GM12878 (cell line): ENCODE data around the gene SMC5. TPM values are rescaled to one million over a fixed set of nuclear protein-coding genes. Genes with fewer than 3 reads are reported as not detected.
"Not testable (repeated sequence)": the region's sequence is repeated elsewhere in the genome, so short reads cannot be mapped to it uniquely, and the experiment has no call there.

ENCODE experiments used
- ATAC-seq: fragments of 200-7000 bp; cut with Tn5 transposase; 3 replicates; pipeline ENCODE4 v1.9.1; 2020; ENCODE audit warnings: mild to moderate bottlenecking, moderate library complexity
- BruUV-seq: library from RNA; stranded (reverse); fragments of 400-500 nt; replicated peaks from 2 replicates; lab custom pipeline; 2021; lab: Mats Ljungman, UMichigan
- CTCF ChIA-PET: fragments of 300-600 bp; sonication (Branson Sonifier 250); formaldehyde crosslinking; extraction: SDS; loops from one replicate; lab custom pipeline; 2021; ENCODE audit warnings: inconsistent platforms; lab: Yijun Ruan, JAX
- POLR2A ChIA-PET: fragments of 350-600 bp; formaldehyde crosslinking; extraction: SDS; loops from one replicate; lab custom pipeline; 2021; ENCODE audit warnings: inconsistent platforms; lab: Charles Lee
- RAD21 ChIA-PET: fragments of 300-600 bp; sonication (Branson Sonifier 250); formaldehyde crosslinking; loops from one replicate; lab custom pipeline; 2023; ENCODE audit warnings: antibody characterized with exemption; ENCODE audit not compliant: unreplicated experiment; lab: Charles Lee
- SMC1A ChIA-PET: fragments of 300-600 bp; sonication (Branson Sonifier 250); formaldehyde crosslinking; loops from one replicate; lab custom pipeline; 2023; ENCODE audit not compliant: unreplicated experiment, uncharacterized antibody; lab: Charles Lee
- DNase-seq: peaks from one replicate; pipeline ENCODE4 v3.0.0-alpha.2; 2011; ENCODE audit warnings: low read depth, low spot score
- FAIRE-seq: peaks from 3 replicates; lab custom pipeline; 2011; peaks lifted over from hg19 to GRCh38; lab: Jason Lieb, UNC
- H2AFZ ChIP-seq: 2 replicates; pipeline ENCODE4 v1.6.0; 2011; ENCODE audit warnings: low read depth, low read length, control low read depth; ENCODE audit not compliant: control insufficient read depth
- H3K27ac ChIP-seq: 2 replicates; pipeline ENCODE4 v1.5.1; 2011; ENCODE audit warnings: control low read depth; ENCODE audit not compliant: control insufficient read depth, insufficient read depth
- H3K27me3 ChIP-seq, 2 experiments: replicated peaks in 1 of 2; 2 replicates each; pipeline versions ENCODE4 v1.6.0 to v1.6.1; 2011; ENCODE audit warnings: low read length in 1 of 2; ENCODE audit not compliant: control insufficient read depth in 2 of 2, insufficient read depth in 2 of 2
- H3K36me3 ChIP-seq, 2 experiments: 2 replicates each; pipeline ENCODE4 v1.5.1; 2011; ENCODE audit warnings: low read length in 1 of 2; ENCODE audit not compliant: control insufficient read depth in 2 of 2, insufficient read depth in 2 of 2
- H3K4me1 ChIP-seq: 2 replicates; pipeline ENCODE4 v1.6.1; 2011; ENCODE audit warnings: mild to moderate bottlenecking, low read length, moderate library complexity, mixed read lengths; ENCODE audit not compliant: control insufficient read depth, insufficient read depth
- H3K4me2 ChIP-seq: 2 replicates; pipeline ENCODE4 v1.6.0; 2011; ENCODE audit warnings: control low read depth; ENCODE audit not compliant: control insufficient read depth, insufficient read depth
- H3K4me3 ChIP-seq: fragments of 200-600 bp; sonication (generic); 2 replicates; pipeline ENCODE4 v1.5.1; 2016
- H3K79me2 ChIP-seq: 2 replicates; pipeline ENCODE4 v1.6.0; 2011; ENCODE audit warnings: low read length; ENCODE audit not compliant: control insufficient read depth, insufficient read depth
- H3K9ac ChIP-seq: 2 replicates; pipeline ENCODE4 v1.8.0; 2011; ENCODE audit warnings: low read length, control low read depth, mixed read lengths; ENCODE audit not compliant: control insufficient read depth, insufficient read depth
- H3K9me3 ChIP-seq: replicated peaks from 3 replicates; pipeline ENCODE4 v1.5.1; 2011; ENCODE audit warnings: mild to moderate bottlenecking, low read length; ENCODE audit not compliant: control insufficient read depth, insufficient read depth
- H4K20me1 ChIP-seq: 2 replicates; pipeline ENCODE4 v1.6.0; 2011; ENCODE audit not compliant: control insufficient read depth, insufficient read depth
- CUX1 ChIP-seq: IDR thresholded peaks from 2 replicates; pipeline ENCODE4 v1.6.1; 2012; ENCODE audit warnings: improper control_type of control experiment, low read depth, low read length; ENCODE audit not compliant: insufficient replicate concordance
- ELK1 ChIP-seq: IDR thresholded peaks from 2 replicates; pipeline ENCODE4 v1.6.1; 2012; ENCODE audit warnings: low read depth, low read length, improper control_type of control experiment
- IRF4 ChIP-seq: IDR thresholded peaks from 2 replicates; pipeline ENCODE4 v1.6.1; 2011; ENCODE audit warnings: low read depth, low read length
- MEF2A ChIP-seq: IDR thresholded peaks from 2 replicates; pipeline ENCODE4 v1.6.1; 2011; ENCODE audit warnings: low read depth, mild to moderate bottlenecking, low read length, moderate library complexity; ENCODE audit not compliant: insufficient read depth
- TAF1 ChIP-seq: IDR thresholded peaks from 2 replicates; pipeline ENCODE4 v1.6.1; 2011; ENCODE audit warnings: mild to moderate bottlenecking, low read depth, low read length, borderline replicate concordance
- WGBS: methylation state at CpG from one replicate; pipeline ENCODE4 v1.1.6; 2016; ENCODE audit warnings: low lambda C conversion rate; ENCODE audit not compliant: insufficient replicate concordance, insufficient coverage; ENCODE audit errors: missing lambda C conversion rate; 5-methylcytosine and 5-hydroxymethylcytosine counted together
- in situ Hi-C: fragments of 300-500 bp; cut with MboI; formaldehyde crosslinking; loops from 9 replicates; pipeline ENCODE4 v1.14.3; 2018; ENCODE audit warnings: mixed read lengths
- intact Hi-C: fragments of 100-400 bp; cut with micrococcal nuclease; formaldehyde crosslinking; loops from one replicate; pipeline ENCODE4 v1.14.2; 2022; ENCODE audit not compliant: unreplicated experiment
- polyA plus RNA-seq, 11 experiments: library from polyadenylated mRNA; depleted of rRNA in 4 of 11; unstranded in 6 of 11; stranded (reverse) in 5 of 11; fragments of >200 nt; fragmentation: Nextera tagmentation in 4 of 11; fragmentation: Illumina TruSeq in 1 of 11; extraction: Ambion mirVana in 4 of 11; extraction: Trizol in 1 of 11; gene quantifications; 1 replicate in 1 of 11; 2 replicates in 10 of 11; pipeline versions ENCODE4 v1.2.1 to v1.2.3, GENCODE V29; 2011 to 2016; ENCODE audit warnings: inconsistent platforms in 2 of 11, missing spikeins in 2 of 11, low read depth in 1 of 11
- total RNA-seq, 4 experiments: library from RNA; depleted of rRNA in 3 of 4; stranded (reverse); fragments of >200 nt in 3 of 4; fragmentation: Illumina TruSeq in 1 of 4; extraction: Trizol in 1 of 4; gene quantifications; 2 replicates each; pipeline versions ENCODE4 v1.2.1 to v1.2.3, GENCODE V29; 2013 to 2021

Gene SMC5
- total and polyA plus RNA-seq, 10 of the 15 experiments (the other 5 are each of a cell fraction or from before 2014, with no cell fraction given) = 6.5 to 47.1 (median 22.9) TPM

GRCh38 chr9:70401241-70401640, 142.5 kb downstream of the SMC5 start:
- H3K9ac ChIP-seq, DNase-seq, intact Hi-C loops, H3K79me2 ChIP-seq, H4K20me1 ChIP-seq, H3K27ac ChIP-seq, H3K36me3 ChIP-seq, FAIRE-seq, H2AFZ ChIP-seq, H3K9me3 ChIP-seq, BruUV-seq, H3K4me2 ChIP-seq, H3K4me3 ChIP-seq, H3K27me3 ChIP-seq, ATAC-seq: not testable (repeated sequence)
- ChIA-PET SMC1A (interaction anchor here (4.2 kb wide), 1 partner anchor 16 kb away, joined by 17 read pairs; no protein-coding TSS in a partner anchor), RAD21 (interaction anchor here (1.5 kb wide), 1 partner anchor 9 kb away, joined by 4 read pairs; no protein-coding TSS in a partner anchor), POLR2A (interaction anchor here (0.8 to 2.1 kb wide), 4 partner anchors 10 to 18 kb away, joined by 4 to 7 read pairs (median 5); no protein-coding TSS in a partner anchor), CTCF (interaction anchor here (1.4 kb wide), 1 partner anchor 9 kb away, joined by 5 read pairs; no protein-coding TSS in a partner anchor)
- whole genome bisulfite sequencing = 75% methylated on average over 6 of the region's 6 CpGs
- H3K4me1 ChIP-seq = peaks cover 18% of the 10 kb centered on the region
- in situ Hi-C loops = loop anchor here (25.0 kb wide), 2 partner anchors 1511 to 1764 kb away; partner anchors contain the start of genes ABHD17B and C9orf85

GRCh38 chr9:70402213-70402612, 143.4 kb downstream of the SMC5 start:
- Histone ChIP-seq H4K20me1 (no peaks in the 10 kb centered on the region), H2AFZ (no peak overlapping the region), H3K9ac (no peak overlapping the region), H3K4me3 (no peak overlapping the region), H3K27ac (no peak overlapping the region), H3K27me3 (no peaks in the 10 kb centered on the region), H3K36me3 (no peaks in the 10 kb centered on the region), H3K79me2 (no peaks in the 10 kb centered on the region), H3K4me1 (peaks cover 17% of the 10 kb centered on the region), H3K4me2 (no peak overlapping the region), H3K9me3 (no peaks in the 10 kb centered on the region)
- TF ChIP-seq ELK1 = no peak
- no peak for TF ChIP-seq CUX1
- no peak for TF ChIP-seq IRF4
- TF ChIP-seq MEF2A = no peak
- no peak for TF ChIP-seq TAF1
- ChIA-PET SMC1A (interaction anchor here (0.6 to 4.8 kb wide), 4 partner anchors 9 to 212 kb away, joined by 3 to 20 read pairs (median 12); partner anchors contain the start of gene KLF9), POLR2A (interaction anchor here (0.8 to 2.1 kb wide), 4 partner anchors 8 to 17 kb away, joined by 4 to 7 read pairs (median 5); no protein-coding TSS in a partner anchor), RAD21 (interaction anchor here (1.1 kb wide), 1 partner anchor 9 kb away, joined by 3 read pairs; no protein-coding TSS in a partner anchor), CTCF (interaction anchor here (0.9 to 3.0 kb wide), 3 partner anchors 8 to 16 kb away, joined by 3 to 10 read pairs (median 5); no protein-coding TSS in a partner anchor)
- 19% methylated on average over 1 of the region's 1 CpG for WGBS
- ATAC-seq = no peak
- no peak for DNase-seq
- no peak for FAIRE-seq
- in situ Hi-C loops = loop anchor here (25.0 kb wide), 2 partner anchors 1510 to 1765 kb away; partner anchors contain the start of genes ABHD17B and C9orf85
- BruUV-seq = no TSS peak
- intact Hi-C loops = no loop called here
